Activated naive CD4-positive, alpha-beta T cell treated with anti-CD3 and anti-CD28 coated beads for 36 hours (primary cell): Measurements from ENCODE around the gene TMEM255A. TPM values are rescaled to one million over a fixed set of nuclear protein-coding genes. Genes with fewer than 3 reads are reported as not detected.

Experiments
- CTCF ChIA-PET: fragments of 350-600 bp; sonication (Branson Sonifier 250); formaldehyde crosslinking; loops from one replicate; lab custom pipeline; 2021; ENCODE audit warnings: antibody characterized with exemption; lab: Charles Lee
- DNase-seq: peaks from one replicate; pipeline ENCODE4 v3.0.0-alpha.2; 2020
- H3K27ac Mint-ChIP-seq: one replicate; pipeline ENCODE4 v1.8.0; 2021; ENCODE audit warnings: mild to moderate bottlenecking, mixed read lengths
- H3K27me3 Mint-ChIP-seq: one replicate; pipeline ENCODE4 v1.8.0; 2021; ENCODE audit warnings: low read depth, mixed read lengths
- H3K36me3 Mint-ChIP-seq: one replicate; pipeline ENCODE4 v1.8.0; 2021; ENCODE audit warnings: low read depth, mixed read lengths
- H3K4me1 Mint-ChIP-seq: one replicate; pipeline ENCODE4 v1.8.0; 2021; ENCODE audit warnings: low read depth, mixed read lengths
- H3K4me3 Mint-ChIP-seq: one replicate; pipeline ENCODE4 v1.8.0; 2021; ENCODE audit warnings: mild to moderate bottlenecking, moderate library complexity, mixed read lengths
- H3K9me3 Mint-ChIP-seq: one replicate; pipeline ENCODE4 v1.8.0; 2021; ENCODE audit warnings: mixed read lengths
- intact Hi-C: fragments of 100-400 bp; cut with micrococcal nuclease; formaldehyde crosslinking; loops from one replicate; pipeline ENCODE4 v1.15.1; 2023
- total RNA-seq, 2 experiments: library from RNA; stranded (reverse); gene quantifications; one replicate each; pipeline ENCODE4 v1.2.3, GENCODE V29; 2021

TMEM255A gene
- total RNA-seq, 2 experiments from 2014 or later, result not detected

DNA sequence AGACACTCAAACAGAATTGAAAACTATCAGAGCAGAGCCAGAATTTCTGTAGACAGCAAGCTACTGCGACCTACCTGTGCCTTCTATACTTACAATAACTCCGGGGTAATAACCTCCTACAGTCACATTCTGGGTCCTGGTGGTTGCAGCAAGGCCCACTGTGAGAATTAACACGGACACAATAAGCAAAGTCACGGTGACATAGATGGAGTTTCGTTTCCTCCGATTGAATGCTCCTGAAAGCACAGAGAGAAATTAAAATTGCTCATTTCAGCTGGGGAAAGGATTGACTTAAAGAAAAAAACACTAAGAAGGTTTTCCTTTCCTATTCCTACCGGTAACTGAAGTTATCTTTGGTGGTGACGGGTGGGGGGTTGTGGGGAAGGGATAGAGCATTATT, 7.0 kb downstream of the TMEM255A start:
- H3K4me3 Mint-ChIP-seq, result no peak overlapping the region
- peaks cover 15% of the 10 kb centered on the region for H3K4me1 Mint-ChIP-seq
- no peaks in the 10 kb centered on the region for H3K36me3 Mint-ChIP-seq
- CTCF ChIA-PET, result interaction anchor here (0.6 kb wide), 1 partner anchor 99 kb away, joined by 4 read pairs; no protein-coding TSS in a partner anchor
- no peak for DNase-seq
- no peak overlapping the region for H3K27ac Mint-ChIP-seq
- peaks cover 7% of the 10 kb centered on the region for H3K27me3 Mint-ChIP-seq
- intact Hi-C loops, result loop anchor here (5.0 kb wide), 1 partner anchor 37 kb away; no protein-coding TSS in a partner anchor
- no peaks in the 10 kb centered on the region for H3K9me3 Mint-ChIP-seq

DNA sequence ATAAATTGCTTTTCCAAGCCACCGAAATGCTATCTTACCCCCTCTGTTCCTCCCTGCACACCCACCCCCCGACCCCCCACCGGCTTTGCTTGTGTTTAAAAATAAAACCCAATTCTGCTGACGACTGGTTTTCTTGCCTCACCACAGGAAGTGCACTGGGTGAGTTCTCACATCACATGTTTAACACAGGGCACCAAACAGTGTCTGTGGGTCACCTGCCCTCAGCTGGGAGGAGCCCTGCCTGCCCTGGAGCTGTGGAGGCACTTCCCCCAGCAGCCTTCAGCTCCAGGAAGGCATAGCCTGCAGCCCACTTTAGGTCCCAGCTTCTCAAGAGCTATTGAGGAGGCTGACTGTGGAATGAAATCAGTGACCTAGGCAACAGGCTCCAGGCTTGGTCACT, 8.8 kb downstream of the TMEM255A start:
- Mint-ChIP-seq H3K27ac (no peak overlapping the region), H3K4me1 (peaks cover 13% of the 10 kb centered on the region), H3K27me3 (no peaks in the 10 kb centered on the region), H3K36me3 (no peaks in the 10 kb centered on the region), H3K9me3 (no peaks in the 10 kb centered on the region), H3K4me3 (no peak overlapping the region)
- CTCF ChIA-PET, result interaction anchor here (1.4 to 1.7 kb wide), 2 partner anchors 52 to 154 kb away, joined by 3 to 4 read pairs; partner anchors contain the start of gene ZBTB33
- peak; percentile 62 for DNase-seq
- intact Hi-C loops, result loop anchor here (5.0 kb wide), 1 partner anchor 35 kb away; no protein-coding TSS in a partner anchor

DNA sequence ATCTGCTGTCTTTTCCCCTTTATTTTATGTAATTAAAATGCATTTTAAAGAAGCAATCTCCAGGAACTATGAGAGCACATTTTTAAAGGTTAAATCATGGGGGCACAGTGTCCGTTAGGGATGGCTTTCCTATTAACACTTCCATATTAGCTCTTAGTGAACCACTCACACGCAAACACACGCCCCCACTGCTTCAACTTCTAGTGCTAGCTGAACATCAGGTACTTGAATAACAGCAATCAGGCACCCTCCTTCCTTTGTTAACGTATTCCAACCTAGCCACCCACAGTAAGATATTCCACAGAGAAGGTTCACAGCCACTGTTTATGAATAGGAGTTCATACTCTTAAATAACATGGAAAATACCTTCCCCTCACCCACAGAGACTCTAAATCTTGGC, 9.3 kb downstream of the TMEM255A start:
- H3K27me3 Mint-ChIP-seq, result no peaks in the 10 kb centered on the region
- intact Hi-C loops, result loop anchor here (5.0 kb wide), 1 partner anchor 35 kb away; no protein-coding TSS in a partner anchor
- CTCF ChIA-PET, result interaction anchor here (1.4 to 1.7 kb wide), 2 partner anchors 51 to 155 kb away, joined by 3 to 4 read pairs; partner anchors contain the start of gene ZBTB33
- H3K4me1 Mint-ChIP-seq, result peaks cover 13% of the 10 kb centered on the region
- H3K4me3 Mint-ChIP-seq, result no peak overlapping the region
- DNase-seq, result no peak
- no peaks in the 10 kb centered on the region for H3K9me3 Mint-ChIP-seq
- H3K27ac Mint-ChIP-seq, result no peak overlapping the region
- no peaks in the 10 kb centered on the region for H3K36me3 Mint-ChIP-seq

DNA sequence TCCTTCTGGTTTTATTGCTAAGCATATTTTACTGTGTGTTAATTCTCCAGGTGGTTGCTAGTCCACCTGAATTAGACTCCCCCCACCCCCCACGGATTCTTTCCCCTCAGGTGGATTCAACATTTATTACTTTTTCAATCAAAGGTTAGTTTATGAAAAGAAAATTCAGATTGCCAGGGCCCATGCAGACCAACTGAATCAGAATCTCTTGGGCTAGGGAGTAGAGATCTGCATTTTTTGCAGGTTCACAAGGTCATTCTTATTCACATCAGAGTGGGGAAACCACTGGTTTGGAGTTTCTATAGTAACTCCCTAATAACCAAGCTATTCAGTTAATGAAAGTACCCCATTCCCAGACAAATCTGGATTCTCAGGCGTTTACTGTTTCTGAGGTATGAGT, 9.8 kb downstream of the TMEM255A start:
- H3K27ac Mint-ChIP-seq, result no peak overlapping the region
- no peaks in the 10 kb centered on the region for H3K9me3 Mint-ChIP-seq
- no peak for DNase-seq
- H3K36me3 Mint-ChIP-seq, result no peaks in the 10 kb centered on the region
- H3K4me1 Mint-ChIP-seq, result peaks cover 13% of the 10 kb centered on the region
- intact Hi-C loops, result loop anchor here (5.0 kb wide), 1 partner anchor 34 kb away; no protein-coding TSS in a partner anchor
- CTCF ChIA-PET, result interaction anchor here (1.4 to 1.7 kb wide), 2 partner anchors 51 to 155 kb away, joined by 3 to 4 read pairs; partner anchors contain the start of gene ZBTB33
- no peak overlapping the region for H3K4me3 Mint-ChIP-seq
- no peaks in the 10 kb centered on the region for H3K27me3 Mint-ChIP-seq

DNA sequence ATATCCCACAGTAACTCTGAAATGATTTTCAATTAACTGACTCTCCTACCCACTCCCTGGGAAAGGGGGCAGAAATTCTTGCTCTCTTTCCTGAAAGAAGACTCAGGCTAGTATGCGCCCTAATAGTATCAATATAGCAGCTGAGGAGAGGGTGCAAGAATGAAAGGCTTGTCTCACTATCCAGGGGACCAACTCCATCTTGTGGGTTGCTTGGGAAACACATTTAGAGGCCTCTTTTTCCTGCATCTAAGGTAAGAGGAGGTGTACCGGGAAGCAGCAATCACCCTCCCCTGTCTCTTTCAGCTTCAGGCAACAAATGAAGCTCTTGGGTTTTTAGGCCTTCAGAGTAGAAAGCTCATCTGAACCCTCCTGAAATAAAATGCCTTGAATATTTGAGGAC, 11.3 kb downstream of the TMEM255A start:
- CTCF ChIA-PET, result no interaction called here
- Mint-ChIP-seq H3K36me3 (no peaks in the 10 kb centered on the region), H3K4me3 (no peak overlapping the region), H3K27ac (no peak overlapping the region), H3K9me3 (no peaks in the 10 kb centered on the region), H3K4me1 (peaks cover 16% of the 10 kb centered on the region), H3K27me3 (no peaks in the 10 kb centered on the region)
- no peak for DNase-seq
- intact Hi-C loops, result loop anchor here (5.0 kb wide), 1 partner anchor 33 kb away; no protein-coding TSS in a partner anchor

DNA sequence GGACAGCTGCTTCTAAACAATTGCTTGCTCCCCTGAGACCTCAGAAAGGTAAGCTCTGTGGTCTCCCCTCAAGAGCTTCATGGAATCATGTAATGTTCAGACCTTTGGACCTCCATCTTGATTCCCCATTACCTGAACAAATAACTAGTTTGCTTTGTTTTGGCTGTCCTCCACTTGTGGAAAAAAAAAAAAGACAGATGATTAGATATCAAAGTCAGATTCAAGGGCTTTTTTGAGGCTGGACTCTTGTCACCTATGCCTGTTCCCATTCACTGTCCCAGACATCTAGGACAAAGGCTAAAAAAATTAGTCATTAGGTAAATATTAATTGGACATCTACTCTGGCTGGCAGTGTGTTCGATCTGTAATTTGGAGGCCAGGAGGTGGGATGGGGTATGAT, 13.3 kb downstream of the TMEM255A start:
- CTCF ChIA-PET, result interaction anchor here (0.5 to 0.9 kb wide), 3 partner anchors 12 to 411 kb away, joined by 3 to 5 read pairs (median 4); no protein-coding TSS in a partner anchor
- H3K4me1 Mint-ChIP-seq, result peaks cover 21% of the 10 kb centered on the region
- no peaks in the 10 kb centered on the region for H3K27me3 Mint-ChIP-seq
- no peaks in the 10 kb centered on the region for H3K9me3 Mint-ChIP-seq
- H3K36me3 Mint-ChIP-seq, result no peaks in the 10 kb centered on the region
- DNase-seq, result no peak
- no peak overlapping the region for H3K27ac Mint-ChIP-seq
- intact Hi-C loops, result no loop called here
- no peak overlapping the region for H3K4me3 Mint-ChIP-seq

DNA sequence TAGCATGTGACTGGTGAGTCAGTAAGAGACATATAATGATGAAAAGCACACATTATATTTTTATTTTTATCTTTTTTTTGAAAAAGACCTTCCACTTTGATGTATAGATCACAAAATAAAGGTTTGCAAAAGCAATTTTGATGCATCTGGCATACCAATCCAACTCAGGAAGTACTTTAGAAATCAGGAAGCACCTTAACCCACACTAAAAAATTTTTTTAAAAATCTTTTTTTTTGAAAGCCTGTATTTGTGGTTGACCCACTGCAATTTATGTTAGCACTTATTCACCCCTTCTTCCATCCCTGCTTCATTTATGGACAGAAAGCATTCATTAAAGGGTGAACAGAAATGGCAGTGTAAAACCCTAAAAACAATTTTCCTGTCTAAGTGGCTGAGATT, 16.6 kb downstream of the TMEM255A start:
- Mint-ChIP-seq H3K27me3 (no peaks in the 10 kb centered on the region), H3K4me1 (peaks cover 10% of the 10 kb centered on the region), H3K9me3 (no peaks in the 10 kb centered on the region), H3K27ac (no peak overlapping the region), H3K36me3 (no peaks in the 10 kb centered on the region), H3K4me3 (no peak overlapping the region)
- no peak for DNase-seq
- CTCF ChIA-PET, result no interaction called here
- intact Hi-C loops, result no loop called here

DNA sequence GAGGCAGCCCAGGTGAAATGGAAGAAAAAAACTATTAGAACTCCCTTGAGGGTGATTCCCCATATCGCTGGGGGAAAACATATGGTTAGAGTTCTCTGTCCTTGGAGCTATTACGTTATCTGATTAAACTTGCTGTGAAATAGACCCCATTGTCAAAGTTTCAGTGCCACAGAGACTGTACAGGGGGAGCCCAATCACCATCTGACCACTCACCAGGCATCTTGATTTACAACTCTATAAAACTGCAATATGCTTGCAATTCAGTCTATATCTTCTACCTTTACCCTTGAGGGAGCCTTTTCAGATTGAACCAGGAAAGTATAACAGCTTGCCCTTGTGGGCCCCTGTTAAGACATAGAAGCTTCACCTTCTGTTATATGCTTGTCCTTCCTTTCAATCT, 18.2 kb downstream of the TMEM255A start:
- no peak overlapping the region for H3K4me3 Mint-ChIP-seq
- CTCF ChIA-PET, result interaction anchor here (0.6 kb wide), 1 partner anchor 25 kb away, joined by 3 read pairs; no protein-coding TSS in a partner anchor
- H3K9me3 Mint-ChIP-seq, result no peaks in the 10 kb centered on the region
- intact Hi-C loops, result no loop called here
- DNase-seq, result no peak
- no peaks in the 10 kb centered on the region for H3K36me3 Mint-ChIP-seq
- peaks cover 10% of the 10 kb centered on the region for H3K4me1 Mint-ChIP-seq
- H3K27ac Mint-ChIP-seq, result no peak overlapping the region
- H3K27me3 Mint-ChIP-seq, result no peaks in the 10 kb centered on the region

DNA sequence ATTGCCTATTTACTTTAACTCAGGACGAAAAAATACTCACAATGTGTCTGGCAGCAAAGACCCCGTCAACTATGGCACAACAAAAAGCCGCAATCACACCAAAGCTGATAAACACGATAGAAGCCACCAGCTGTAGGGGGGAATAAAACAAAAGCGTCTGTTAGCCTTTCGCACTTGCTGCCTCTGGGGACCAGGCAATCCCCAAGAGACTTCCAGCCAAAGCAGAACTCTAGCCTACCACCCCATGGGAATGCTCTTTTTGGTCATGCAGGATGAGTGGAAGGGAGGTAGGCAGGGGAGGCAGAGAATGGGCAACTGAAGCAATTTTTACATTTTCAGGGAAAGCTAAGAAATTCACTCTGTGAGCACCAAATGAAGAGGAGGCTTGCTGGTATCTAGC, 20.1 kb downstream of the TMEM255A start:
- intact Hi-C loops, result no loop called here
- CTCF ChIA-PET, result no interaction called here
- H3K9me3 Mint-ChIP-seq, result no peaks in the 10 kb centered on the region
- no peak overlapping the region for H3K4me3 Mint-ChIP-seq
- peaks cover 10% of the 10 kb centered on the region for H3K4me1 Mint-ChIP-seq
- no peaks in the 10 kb centered on the region for H3K36me3 Mint-ChIP-seq
- no peak overlapping the region for H3K27ac Mint-ChIP-seq
- no peak for DNase-seq
- no peaks in the 10 kb centered on the region for H3K27me3 Mint-ChIP-seq

DNA sequence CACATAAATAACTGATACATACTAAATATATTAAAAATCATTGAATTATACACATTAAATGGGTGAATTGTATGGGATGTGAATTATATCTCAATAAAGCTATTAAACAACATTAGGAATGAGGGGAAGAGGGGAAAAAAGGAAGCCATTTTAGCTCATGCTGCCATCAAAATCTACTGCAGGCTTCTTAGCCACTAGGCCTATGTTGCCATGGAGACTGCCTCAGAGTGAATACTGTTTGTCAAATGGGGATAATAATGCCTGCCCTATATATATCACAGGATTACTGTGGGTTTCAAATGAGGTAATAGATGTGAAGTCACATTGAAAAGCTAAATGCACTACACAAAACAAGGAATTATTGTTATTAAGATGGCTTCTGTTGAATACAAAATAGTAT, 21.2 kb downstream of the TMEM255A start:
- CTCF ChIA-PET, result interaction anchor here (0.6 kb wide), 1 partner anchor 11 kb away, joined by 3 read pairs; no protein-coding TSS in a partner anchor
- DNase-seq, result no peak
- Mint-ChIP-seq H3K27me3 (no peaks in the 10 kb centered on the region), H3K36me3 (no peaks in the 10 kb centered on the region), H3K9me3 (no peaks in the 10 kb centered on the region), H3K4me1 (peaks cover 7% of the 10 kb centered on the region), H3K4me3 (no peak overlapping the region), H3K27ac (no peak overlapping the region)
- intact Hi-C loops, result no loop called here

DNA sequence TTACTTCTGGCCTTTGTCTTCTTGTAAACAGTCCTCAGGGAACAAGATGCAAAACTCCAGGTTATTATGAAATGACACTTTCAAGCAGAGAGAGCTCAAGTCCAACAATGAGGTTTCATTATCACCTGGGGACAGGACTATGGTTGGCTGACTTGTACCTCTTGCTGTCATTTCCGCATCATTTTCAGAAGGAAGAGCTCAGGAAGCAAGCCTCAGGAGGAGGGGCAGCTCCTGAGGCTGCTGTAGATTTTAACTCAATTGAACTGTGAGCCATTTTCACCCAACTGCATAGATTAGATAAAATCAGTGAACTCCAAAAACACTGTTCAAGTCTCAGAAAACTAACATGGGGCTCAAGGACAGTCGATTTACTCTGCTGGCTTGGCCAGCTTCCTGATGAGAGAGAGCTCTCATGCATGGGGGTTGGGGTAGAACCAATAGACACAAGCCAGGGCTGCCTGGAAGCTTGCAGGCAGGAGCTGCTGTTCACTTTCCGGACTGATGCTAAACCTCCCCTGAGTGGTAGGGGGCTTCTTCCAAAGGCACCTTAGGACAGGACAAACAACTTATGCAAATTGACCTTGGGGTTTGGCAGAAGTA, 23.6 kb downstream of the TMEM255A start:
- H3K27ac Mint-ChIP-seq, result no peak overlapping the region
- CTCF ChIA-PET, result no interaction called here
- intact Hi-C loops, result no loop called here

DNA sequence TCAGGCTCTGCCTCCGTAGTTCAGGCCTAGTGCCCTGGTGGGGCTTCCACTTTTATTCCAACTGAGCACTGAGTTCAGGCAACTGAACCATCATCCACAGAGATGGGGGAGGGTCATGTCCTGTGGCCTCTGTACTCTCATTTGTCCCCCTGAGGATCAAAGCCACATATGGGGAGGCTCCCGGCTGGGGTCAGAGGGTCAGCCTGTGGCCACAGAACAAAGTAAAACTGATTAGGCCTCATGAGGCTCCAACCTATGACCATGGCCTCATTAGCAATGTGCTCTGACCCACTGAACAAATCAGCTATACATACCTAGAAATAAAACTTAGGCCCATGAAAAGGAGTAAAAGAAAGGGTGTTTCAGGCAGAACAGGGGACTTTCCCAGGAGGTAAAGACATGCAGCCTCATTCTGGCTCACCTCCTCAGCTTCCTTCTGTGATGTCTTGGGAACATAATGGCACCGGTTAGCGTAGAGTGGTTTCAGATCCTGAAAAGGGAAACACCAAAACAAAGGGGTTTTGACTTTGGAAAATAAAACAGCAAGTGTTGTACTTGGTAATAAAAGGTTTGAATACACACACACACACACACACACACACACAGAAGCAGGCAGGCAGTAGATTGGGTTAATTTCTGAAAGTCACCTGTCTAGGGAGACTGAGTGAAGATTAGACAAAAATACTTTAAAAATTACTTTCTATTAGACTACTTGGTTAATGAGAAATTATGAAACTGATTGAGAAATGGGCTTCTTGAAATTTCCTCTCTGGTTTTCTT, 24.3 kb downstream of the TMEM255A start:
- no peak for DNase-seq
- CTCF ChIA-PET, result interaction anchor here (1.2 kb wide), 1 partner anchor 11 kb away, joined by 5 read pairs; no protein-coding TSS in a partner anchor
- no peaks in the 10 kb centered on the region for H3K4me1 Mint-ChIP-seq
- H3K9me3 Mint-ChIP-seq, result peaks cover 1% of the 10 kb centered on the region
- no peak overlapping the region for H3K4me3 Mint-ChIP-seq
- intact Hi-C loops, result no loop called here
- no peak overlapping the region for H3K27ac Mint-ChIP-seq
- no peaks in the 10 kb centered on the region for H3K27me3 Mint-ChIP-seq
- H3K36me3 Mint-ChIP-seq, result no peaks in the 10 kb centered on the region

More for the DNA sequence above, 23.6 kb downstream of the TMEM255A start:
- Mint-ChIP-seq H3K27me3 (no peaks in the 10 kb centered on the region), H3K9me3 (peaks cover 1% of the 10 kb centered on the region), H3K36me3 (no peaks in the 10 kb centered on the region), H3K4me3 (no peak overlapping the region), H3K4me1 (no peaks in the 10 kb centered on the region)
- no peak for DNase-seq
